Muscle of back (tissue), 13 donors: Measurements from ENCODE around the gene EGR2. TPM values are rescaled to one million over a fixed set of nuclear protein-coding genes. Genes with fewer than 3 reads are reported as not detected.

Source experiments
- DNase-seq, 3 donors: peaks; one replicate each; pipeline versions ENCODE4 v3.0.0 to v3.0.0-alpha.2; 2013
- long read RNA-seq, 9 donors: transcript quantifications; one replicate each; lab custom pipeline, GENCODE V29; 2026
- polyA plus RNA-seq, 10 donors: library from polyadenylated mRNA; unstranded; fragments of 120-200 nt; gene quantifications; one replicate each; pipeline ENCODE4 v1.2.1, GENCODE V29; 2013; ENCODE audit not compliant: insufficient read length in 10 of 10

The EGR2 gene
- polyA plus RNA-seq: 1 to 10 TPM; 1.9 to 8.5 (median 3.1) TPM
- long read RNA-seq, donor 1, partial matches to known transcripts: 0 of 1 reads
- long read RNA-seq, donor 1, other reads (novel, unspliced or antisense): 0 of 1 reads
- long read RNA-seq, donor 2: 0 reads
- long read RNA-seq, donor 3: 0 reads
- long read RNA-seq, donor 4: 0 reads
- long read RNA-seq, donor 5, transcript EGR2-201 (2 exons, 2,968 nt): major isoform, 5 of 6 reads
- long read RNA-seq, donor 5, partial matches to known transcripts: 0 of 6 reads
- long read RNA-seq, donor 5, other reads (novel, unspliced or antisense): 0 of 6 reads
- long read RNA-seq, donor 6, partial matches to known transcripts: 0 of 1 reads
- long read RNA-seq, donor 6, other reads (novel, unspliced or antisense): 0 of 1 reads
- long read RNA-seq, donor 7, partial matches to known transcripts: 0 of 1 reads
- long read RNA-seq, donor 7, other reads (novel, unspliced or antisense): 0 of 1 reads
- long read RNA-seq, donor 8: 0 reads
- long read RNA-seq, donor 9, partial matches to known transcripts: 0 of 1 reads
- long read RNA-seq, donor 9, other reads (novel, unspliced or antisense): 0 of 1 reads

- peak; percentile 95 to 99 (median 95) for DNase-seq
Measured at GRCh38 chr10:62816331-62817120, at the start of gene EGR2. TSS of gene EGR2 (minus strand) at chr10:62816366. CDS start at chr10:62816029, 337 bp downstream.

GRCh38 chr10:62862447-62862846 lies 46.3 kb upstream of the EGR2 start:
- no peak for DNase-seq

- DNase-seq: no peak
Measured at GRCh38 chr10:62861507-62861906, 45.3 kb upstream of the EGR2 start.

GRCh38 chr10:62860946-62861345 lies 44.8 kb upstream of the EGR2 start:
- DNase-seq: peak in 1 of 3 donors; percentile 4

DNA sequence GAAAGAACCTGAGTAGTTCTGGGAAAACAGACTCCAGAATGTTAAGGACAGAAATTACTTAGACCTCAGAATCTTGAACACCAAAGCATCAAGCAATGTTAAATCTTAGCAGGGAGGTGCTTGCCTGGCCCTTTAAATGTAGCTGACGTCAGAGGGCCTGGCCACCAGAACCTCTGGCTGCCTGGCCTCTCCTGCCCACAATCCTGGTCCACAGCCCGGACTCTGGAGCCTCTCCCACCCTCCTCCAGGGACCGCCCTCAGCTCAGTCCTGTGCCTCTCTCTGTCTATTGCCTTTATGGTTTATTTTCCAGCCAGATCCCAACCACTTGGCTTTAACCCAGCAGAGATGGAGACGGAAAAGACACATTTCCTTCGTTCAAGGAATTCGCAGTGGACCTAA lies 42.2 kb upstream of the EGR2 start:
- peak in 1 of 3 donors; percentile 16 for DNase-seq

DNA sequence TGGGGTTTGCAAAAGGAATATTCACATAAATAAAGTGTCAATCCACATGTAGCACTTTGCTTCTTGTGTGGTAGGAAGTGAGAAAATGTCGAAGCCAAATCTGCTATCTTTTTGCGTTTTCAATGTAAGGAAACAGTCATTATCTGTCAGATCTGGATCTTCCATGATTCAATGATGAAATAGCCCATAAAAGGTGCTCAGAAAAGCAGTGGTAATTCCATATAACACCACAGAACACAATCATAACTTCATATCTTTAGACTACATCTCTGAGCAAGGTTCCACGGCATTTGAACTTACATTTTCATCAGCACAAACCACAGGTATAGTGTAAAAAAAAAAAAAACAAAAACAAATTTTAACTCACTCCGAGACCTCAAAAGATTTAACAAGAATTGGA lies 39.9 kb upstream of the EGR2 start:
- DNase-seq: no peak

- DNase-seq: no peak
Measured at GRCh38 chr10:62853710-62854109, 37.5 kb upstream of the EGR2 start.

DNA sequence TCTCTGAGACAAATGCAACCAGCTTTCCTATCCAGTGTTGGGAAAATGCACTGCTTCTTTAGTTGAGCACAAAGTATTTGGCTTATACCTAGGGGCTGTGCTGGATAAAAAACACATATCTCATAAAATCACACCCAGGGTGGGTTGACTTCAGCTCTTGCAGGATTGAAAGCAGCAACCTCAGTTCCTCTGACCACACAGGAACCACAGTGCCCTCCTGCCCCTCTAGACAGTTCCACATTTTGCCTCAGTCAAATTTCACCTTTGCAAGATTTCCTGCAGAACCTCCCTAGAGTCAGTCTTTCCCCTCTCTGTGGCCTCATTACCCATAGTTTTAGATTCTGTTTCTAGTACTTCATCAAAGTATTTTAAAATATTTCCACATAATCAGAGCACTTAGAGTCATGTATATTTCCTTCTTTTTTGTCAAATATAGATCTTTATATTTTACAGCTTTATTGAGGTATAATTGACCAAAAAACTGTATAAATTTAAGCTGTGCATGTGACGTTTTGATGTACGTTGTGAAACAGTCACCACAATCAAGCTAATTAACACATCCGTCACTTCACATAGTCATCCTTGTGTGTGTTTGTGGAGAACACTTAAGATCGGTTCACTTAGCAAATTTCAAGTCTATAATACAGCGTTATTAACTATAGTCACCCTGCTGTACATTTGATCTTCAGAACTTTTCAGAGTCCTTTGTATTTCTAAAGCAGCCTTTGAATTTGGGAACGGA lies 37.0 kb upstream of the EGR2 start:
- no peak for DNase-seq

DNA sequence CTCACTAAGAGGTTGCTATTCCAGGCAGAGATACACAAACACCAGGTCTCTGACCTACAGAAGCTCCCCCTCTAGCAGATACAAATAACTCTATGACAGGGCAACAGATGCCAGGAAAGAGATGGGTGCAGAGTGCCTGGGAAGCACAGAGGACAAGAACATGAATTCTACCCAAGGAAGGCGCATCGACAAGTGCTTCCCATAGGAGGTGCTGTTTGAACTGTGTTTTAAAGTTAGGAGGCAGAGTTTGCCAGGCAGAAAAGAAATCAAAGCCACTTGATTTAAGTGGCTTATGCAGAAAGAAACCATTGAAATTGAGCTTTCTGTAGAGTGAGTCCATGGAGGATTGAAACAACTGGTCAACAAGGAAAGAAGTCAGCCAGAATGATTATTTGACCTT lies 35.3 kb upstream of the EGR2 start:
- no peak for DNase-seq

- no peak for DNase-seq
Measured at GRCh38 chr10:62850646-62851045, 34.5 kb upstream of the EGR2 start.

DNA sequence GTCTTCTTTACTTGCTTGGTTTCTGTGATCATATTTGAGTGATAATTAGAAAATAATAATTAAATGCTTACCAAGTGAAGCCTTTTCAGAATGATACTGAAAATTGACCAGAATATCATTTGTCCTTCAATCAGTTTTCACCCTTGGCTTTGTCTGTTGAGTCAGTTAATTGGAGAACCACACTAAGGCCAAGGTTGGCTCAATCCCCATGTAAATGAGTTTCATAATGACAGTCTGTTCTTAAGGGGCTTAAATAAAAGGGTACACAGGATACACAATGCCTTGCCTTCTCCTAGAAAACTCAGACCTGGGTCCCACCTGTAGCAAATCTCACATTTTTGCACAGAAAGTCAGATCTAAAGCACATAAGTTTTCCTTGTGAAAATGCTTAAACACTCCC lies 31.3 kb upstream of the EGR2 start:
- no peak for DNase-seq

GRCh38 chr10:62844280-62845011 lies 28.3 kb upstream of the EGR2 start:
- DNase-seq: no peak

DNA sequence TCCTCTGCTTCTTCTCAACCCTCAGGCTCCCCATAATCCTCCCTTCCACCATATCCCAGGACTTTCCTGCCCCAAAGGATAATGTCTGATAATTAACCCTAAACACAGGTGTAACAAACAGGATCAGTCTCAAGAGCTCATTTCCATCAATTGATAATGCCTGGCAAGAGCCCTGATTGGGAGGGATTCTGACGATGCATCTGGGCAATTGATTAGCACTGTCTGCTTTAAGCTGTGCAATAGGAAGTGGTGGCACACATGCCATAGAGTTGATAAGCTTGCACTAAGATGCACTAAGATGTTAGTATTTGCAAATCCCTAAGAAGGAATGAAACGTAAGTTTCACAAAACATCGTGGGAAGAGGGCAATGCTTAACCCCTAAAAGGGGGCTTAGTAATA lies 27.4 kb upstream of the EGR2 start:
- no peak for DNase-seq

GRCh38 chr10:62842983-62843382 lies 26.8 kb upstream of the EGR2 start:
- no peak for DNase-seq

GRCh38 chr10:62839590-62839989 lies 23.4 kb upstream of the EGR2 start:
- DNase-seq: no peak

- DNase-seq: peak in 1 of 3 donors; percentile 75
Measured at GRCh38 chr10:62831346-62831745, 15.2 kb upstream of the EGR2 start.

- DNase-seq: no peak
Measured at GRCh38 chr10:62830679-62831078, 14.5 kb upstream of the EGR2 start.

DNA sequence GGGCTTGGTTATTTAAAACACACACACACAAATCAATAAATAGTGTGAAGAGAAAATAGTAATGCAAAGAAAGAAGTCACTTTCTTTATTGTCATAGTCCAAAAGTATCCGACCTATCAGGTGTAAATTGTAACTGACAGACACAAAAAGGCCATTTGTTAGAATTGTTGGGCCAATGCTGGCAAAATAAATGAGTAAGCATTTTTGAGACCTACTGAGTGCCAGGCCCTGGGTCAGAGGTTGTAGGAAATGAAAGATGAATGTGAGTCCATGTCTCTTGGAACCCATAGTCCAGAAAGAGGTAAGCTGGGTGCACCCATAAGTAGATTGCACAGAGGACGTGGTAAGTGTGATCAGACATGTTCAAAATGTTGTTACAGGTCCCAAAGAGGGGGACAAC lies 13.5 kb upstream of the EGR2 start:
- DNase-seq: no peak

DNA sequence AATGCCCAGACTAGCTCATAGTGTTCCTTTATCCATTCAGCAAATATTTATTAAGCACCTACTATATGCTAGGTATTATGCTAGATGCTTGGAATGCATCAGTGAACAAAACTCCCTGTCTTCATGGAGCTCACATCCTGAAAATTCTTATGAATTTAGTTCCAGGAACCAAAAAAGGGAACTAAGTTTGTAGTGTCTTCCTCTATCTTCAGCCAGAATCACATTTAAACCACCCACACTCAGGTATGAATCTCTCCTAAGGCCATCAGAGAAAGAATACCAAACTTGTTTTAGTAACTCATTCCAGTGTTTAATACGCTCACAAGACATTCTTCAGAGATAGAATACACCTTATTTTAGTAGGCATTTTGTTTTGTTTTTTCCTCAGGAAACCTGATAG lies 10.1 kb upstream of the EGR2 start:
- DNase-seq: no peak

- DNase-seq: no peak
Measured at GRCh38 chr10:62820586-62820985, 4.4 kb upstream of the EGR2 start.
